Nephron progenitor cell (in vitro differentiated cells): Measurements from ENCODE around the gene FIGN.
A peak's percentile ranks its signal among the peaks of the same experiment; 100 is the strongest.

Source experiments
- DNase-seq: peaks from one replicate; pipeline ENCODE4 v3.0.0; 2021
- H3K27ac Mint-ChIP-seq: 2 replicates; pipeline ENCODE4 v1.8.0; 2021; ENCODE audit warnings: mild to moderate bottlenecking, moderate library complexity, mixed read lengths
- H3K27me3 Mint-ChIP-seq: 2 replicates; pipeline ENCODE4 v1.8.0; 2021; ENCODE audit warnings: mild to moderate bottlenecking, low read depth, mixed read lengths; ENCODE audit not compliant: poor library complexity
- H3K36me3 Mint-ChIP-seq: 2 replicates; pipeline ENCODE4 v1.8.0; 2021; ENCODE audit warnings: low read depth, mixed read lengths
- H3K4me1 Mint-ChIP-seq: 2 replicates; pipeline ENCODE4 v1.8.0; 2021; ENCODE audit warnings: mixed read lengths
- H3K4me3 Mint-ChIP-seq: 2 replicates; pipeline ENCODE4 v1.8.0; 2021; ENCODE audit warnings: mild to moderate bottlenecking, moderate library complexity, mixed read lengths
- H3K9me3 Mint-ChIP-seq: 2 replicates; pipeline ENCODE4 v1.8.0; 2021; ENCODE audit warnings: mild to moderate bottlenecking, moderate library complexity, mixed read lengths
- CTCF ChIP-seq: fragments of 200-600 bp; sonication (generic); IDR thresholded peaks from 2 replicates; pipeline ENCODE4 v1.5.0; 2021; ENCODE audit warnings: antibody characterized with exemption

FIGN gene

DNA sequence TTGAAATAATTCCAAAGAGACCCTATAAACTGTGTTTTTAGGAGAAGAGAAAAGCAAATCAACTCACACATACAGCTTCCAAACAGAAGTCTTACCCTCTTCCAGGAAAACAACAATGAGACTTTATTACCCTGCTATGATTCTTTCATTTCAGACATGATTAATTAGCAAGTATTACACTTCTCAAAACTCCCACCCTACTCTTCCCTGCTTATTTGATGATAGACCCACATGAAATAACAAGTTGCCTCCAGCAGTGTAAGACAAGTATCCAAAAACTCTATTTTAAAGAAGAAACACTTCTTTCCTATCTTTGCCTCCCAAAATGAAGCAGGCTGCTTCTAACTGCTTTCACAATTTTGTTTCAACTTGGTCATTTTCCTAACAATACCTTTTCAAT, 4.1 kb downstream of the FIGN start:
- H3K4me1 Mint-ChIP-seq = peaks cover 46% of the 10 kb centered on the region
- no peaks in the 10 kb centered on the region for H3K9me3 Mint-ChIP-seq
- no peak for DNase-seq
- no peaks in the 10 kb centered on the region for H3K36me3 Mint-ChIP-seq
- no peak for TF ChIP-seq CTCF
- H3K27me3 Mint-ChIP-seq = no peaks in the 10 kb centered on the region
- peak overlapping the region; percentile 92 for H3K4me3 Mint-ChIP-seq
- H3K27ac Mint-ChIP-seq = peak overlapping the region; percentile 91

- no peak for TF ChIP-seq CTCF
- DNase-seq = no peak
- peak overlapping the region; percentile 92 for H3K4me3 Mint-ChIP-seq
- no peaks in the 10 kb centered on the region for H3K27me3 Mint-ChIP-seq
- H3K4me1 Mint-ChIP-seq = peaks cover 46% of the 10 kb centered on the region
- H3K27ac Mint-ChIP-seq = peak overlapping the region; percentile 41
- H3K9me3 Mint-ChIP-seq = no peaks in the 10 kb centered on the region
- no peaks in the 10 kb centered on the region for H3K36me3 Mint-ChIP-seq
Measured at GRCh38 chr2:163730556-163730955, 5.3 kb downstream of the FIGN start.

DNA sequence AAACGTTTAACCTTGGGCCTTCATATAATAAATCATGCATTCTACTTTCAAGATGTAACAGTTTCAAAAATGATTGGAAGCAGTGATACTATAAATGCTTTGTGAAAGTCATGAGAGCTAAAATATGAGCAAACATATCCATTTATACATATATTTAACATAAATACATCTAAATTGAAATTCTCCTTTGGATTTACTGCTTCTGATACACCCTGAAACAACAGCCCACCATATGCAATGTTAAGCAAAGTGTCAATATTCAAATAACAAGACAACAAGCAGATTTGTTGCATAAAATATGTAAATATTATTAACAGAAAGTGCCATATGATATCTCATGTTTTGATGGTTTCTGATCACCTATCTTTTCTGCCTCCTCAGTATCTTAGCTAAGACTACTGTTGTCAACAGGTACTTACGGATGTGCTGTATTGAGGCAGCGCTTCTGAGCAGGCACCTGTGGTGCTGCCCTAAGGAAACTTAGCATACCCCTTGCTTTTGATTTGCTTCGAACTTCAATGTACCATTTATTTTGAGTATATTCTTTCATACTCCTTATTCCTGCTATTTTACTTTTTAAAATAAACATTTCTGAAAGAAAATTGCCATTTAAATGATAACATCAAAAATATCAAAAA, 6.1 kb downstream of the FIGN start:
- no peak overlapping the region for H3K4me3 Mint-ChIP-seq
- H3K4me1 Mint-ChIP-seq = peaks cover 46% of the 10 kb centered on the region
- DNase-seq = no peak
- no peak overlapping the region for H3K27ac Mint-ChIP-seq
- no peaks in the 10 kb centered on the region for H3K9me3 Mint-ChIP-seq
- peaks cover 4% of the 10 kb centered on the region for H3K36me3 Mint-ChIP-seq
- no peak for TF ChIP-seq CTCF
- H3K27me3 Mint-ChIP-seq = no peaks in the 10 kb centered on the region

DNA sequence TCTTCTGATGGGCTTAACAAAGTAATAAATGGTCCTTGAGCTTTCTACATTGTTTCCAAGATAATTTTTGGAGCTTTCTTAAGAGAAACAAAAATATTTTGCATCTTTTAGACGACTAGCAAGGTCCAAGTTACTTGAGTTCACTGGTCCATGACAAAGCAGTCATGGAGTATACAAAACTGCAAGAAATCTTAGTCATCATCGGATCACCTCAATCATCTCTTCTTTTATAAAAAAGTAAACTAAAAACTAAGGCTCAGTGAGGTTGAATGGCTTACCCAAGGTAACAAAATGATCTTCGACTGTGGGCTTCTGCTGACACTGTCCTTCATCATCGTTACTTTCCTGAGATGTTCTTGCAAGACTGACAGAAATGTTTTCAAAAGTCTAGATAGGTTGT, 11.9 kb downstream of the FIGN start:
- no peak overlapping the region for H3K27ac Mint-ChIP-seq
- H3K9me3 Mint-ChIP-seq = no peaks in the 10 kb centered on the region
- no peaks in the 10 kb centered on the region for H3K27me3 Mint-ChIP-seq
- peaks cover 14% of the 10 kb centered on the region for H3K36me3 Mint-ChIP-seq
- DNase-seq = no peak
- H3K4me3 Mint-ChIP-seq = no peak overlapping the region
- H3K4me1 Mint-ChIP-seq = peaks cover 7% of the 10 kb centered on the region
- no peak for TF ChIP-seq CTCF

DNA sequence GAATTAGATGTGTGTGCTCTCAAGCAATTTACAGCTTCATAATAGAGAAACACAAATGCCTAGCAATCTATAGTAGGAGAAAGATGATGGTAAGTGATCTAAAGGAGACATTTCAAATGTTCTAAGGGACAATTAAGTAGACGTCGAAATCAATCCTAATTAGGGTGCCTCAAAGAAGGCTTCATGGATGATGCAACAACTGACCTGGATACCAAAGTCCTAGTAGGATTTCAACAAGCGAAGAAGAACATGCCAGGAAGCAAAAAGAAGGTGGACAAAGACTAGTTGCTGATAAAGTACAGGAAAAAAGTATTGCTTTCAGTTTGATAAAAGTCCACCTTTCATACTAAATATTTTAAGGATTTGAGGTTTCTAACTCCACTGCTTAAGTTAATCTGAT, 12.5 kb downstream of the FIGN start:
- Mint-ChIP-seq H3K27ac (no peak overlapping the region), H3K4me1 (peaks cover 10% of the 10 kb centered on the region), H3K36me3 (peaks cover 14% of the 10 kb centered on the region), H3K27me3 (no peaks in the 10 kb centered on the region), H3K4me3 (no peak overlapping the region), H3K9me3 (no peaks in the 10 kb centered on the region)
- no peak for DNase-seq
- no peak for TF ChIP-seq CTCF

DNA sequence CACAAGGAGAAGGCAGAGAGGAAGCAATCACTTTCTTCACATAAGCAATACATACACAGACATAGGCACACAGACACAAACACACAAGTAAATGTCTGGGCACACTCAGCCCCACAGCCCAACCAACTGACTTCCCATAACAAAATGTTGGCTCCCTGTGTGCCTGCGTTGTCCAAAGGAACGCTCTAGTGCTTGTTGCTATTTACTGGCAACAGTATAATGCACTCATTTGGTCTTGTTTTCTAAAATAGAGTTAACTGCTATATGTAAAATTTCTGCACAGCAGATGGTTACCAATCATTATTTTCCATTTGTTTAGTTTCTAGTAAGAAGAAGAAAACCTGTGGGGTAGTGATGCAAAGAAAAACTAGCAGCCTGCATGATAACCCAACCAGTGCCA, 16.5 kb downstream of the FIGN start:
- H3K27ac Mint-ChIP-seq = no peak overlapping the region
- no peak for TF ChIP-seq CTCF
- peaks cover 42% of the 10 kb centered on the region for H3K4me1 Mint-ChIP-seq
- no peak for DNase-seq
- H3K9me3 Mint-ChIP-seq = no peaks in the 10 kb centered on the region
- H3K36me3 Mint-ChIP-seq = peaks cover 6% of the 10 kb centered on the region
- no peak overlapping the region for H3K4me3 Mint-ChIP-seq
- H3K27me3 Mint-ChIP-seq = no peaks in the 10 kb centered on the region
